NCI-H226 (cell line): ENCODE results near the gene APOE.

Source experiments
- DNase-seq: peaks from one replicate; pipeline ENCODE4 v3.0.0-alpha.2; 2015

Gene APOE

GRCh38 chr19:44954649-44955504, 49.3 kb downstream of the APOE start, which contains the start of gene CLPTM1:
Gene CLPTM1 (plus strand): TSS chr19:44955380. CDS start chr19:44955396, 16 bp downstream.
- DNase-seq: peak; percentile 93

- no peak for DNase-seq
Observed at GRCh38 chr19:44955505-44956439, 50.2 kb downstream of the APOE start.

GRCh38 chr19:44957526-44957925, 51.9 kb downstream of the APOE start:
- no peak for DNase-seq

- DNase-seq: no peak
Observed at GRCh38 chr19:44958090-44958489, 52.5 kb downstream of the APOE start.
